RWPE1 (cell line): ENCODE results near the gene ABHD16A.

Experiments
- CTCF ChIA-PET: fragments of 350-600 bp; sonication (Branson Sonifier 250); formaldehyde crosslinking; extraction: SDS; loops from one replicate; lab custom pipeline; 2021; lab: Yijun Ruan, JAX
- POLR2A ChIA-PET: fragments of 400-600 bp; formaldehyde crosslinking; extraction: SDS; loops from one replicate; lab custom pipeline; 2020; ENCODE audit warnings: antibody characterized with exemption; ENCODE audit not compliant: low non-redundant PET; lab: Yijun Ruan, JAX
- DNase-seq: peaks from one replicate; pipeline ENCODE4 v3.0.0; 2012; ENCODE audit warnings: low spot score
- H3K27ac ChIP-seq: fragments of 450-650 bp; 2 replicates; pipeline ENCODE4 v1.5.1; 2017
- TF ChIP-seq, protein P1 (sequence below): fragments of 450-650 bp; conservative IDR thresholded peaks from 2 replicates; pipeline ENCODE4 v1.5.1; 2017; ENCODE audit warnings: low read depth, mild to moderate bottlenecking

ABHD16A gene

DNA sequence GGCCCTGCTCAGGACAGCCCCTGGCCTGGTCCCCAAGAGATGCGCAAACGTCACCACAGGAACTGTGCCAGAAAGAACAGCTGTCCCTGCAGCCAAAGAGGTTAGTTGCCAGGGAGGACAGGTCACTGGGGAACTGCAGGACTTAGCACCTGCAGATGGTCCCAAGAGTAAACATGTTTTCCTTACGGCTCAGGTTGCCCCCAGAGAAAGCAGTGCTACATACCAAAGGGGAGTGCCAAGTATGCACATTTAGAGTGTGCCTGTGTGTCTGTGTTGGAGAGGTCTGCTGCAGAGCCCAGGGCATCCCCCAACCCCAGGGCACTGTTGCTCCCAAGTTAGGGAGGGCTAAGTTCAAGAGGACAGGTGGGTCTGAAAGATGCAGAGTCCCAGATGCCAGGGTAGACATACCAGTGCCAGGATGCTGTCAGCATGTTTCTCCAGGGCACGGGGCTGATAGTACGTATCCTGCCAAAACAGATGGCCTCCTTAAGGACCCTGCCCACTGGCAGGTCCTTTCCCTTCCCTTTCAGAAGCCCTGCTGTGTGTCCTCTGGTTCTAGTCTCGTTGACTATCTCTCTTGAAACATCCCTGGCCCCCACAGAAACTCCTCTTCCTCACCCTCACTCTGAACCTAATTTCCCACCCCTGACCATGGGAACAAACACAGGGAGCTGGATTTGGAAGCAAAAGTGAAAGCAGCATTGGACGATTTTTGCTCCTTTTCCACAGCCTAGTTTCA lies 1.3 kb downstream of the ABHD16A start:
- DNase-seq: no peak
- TF ChIP-seq, protein P1, sequence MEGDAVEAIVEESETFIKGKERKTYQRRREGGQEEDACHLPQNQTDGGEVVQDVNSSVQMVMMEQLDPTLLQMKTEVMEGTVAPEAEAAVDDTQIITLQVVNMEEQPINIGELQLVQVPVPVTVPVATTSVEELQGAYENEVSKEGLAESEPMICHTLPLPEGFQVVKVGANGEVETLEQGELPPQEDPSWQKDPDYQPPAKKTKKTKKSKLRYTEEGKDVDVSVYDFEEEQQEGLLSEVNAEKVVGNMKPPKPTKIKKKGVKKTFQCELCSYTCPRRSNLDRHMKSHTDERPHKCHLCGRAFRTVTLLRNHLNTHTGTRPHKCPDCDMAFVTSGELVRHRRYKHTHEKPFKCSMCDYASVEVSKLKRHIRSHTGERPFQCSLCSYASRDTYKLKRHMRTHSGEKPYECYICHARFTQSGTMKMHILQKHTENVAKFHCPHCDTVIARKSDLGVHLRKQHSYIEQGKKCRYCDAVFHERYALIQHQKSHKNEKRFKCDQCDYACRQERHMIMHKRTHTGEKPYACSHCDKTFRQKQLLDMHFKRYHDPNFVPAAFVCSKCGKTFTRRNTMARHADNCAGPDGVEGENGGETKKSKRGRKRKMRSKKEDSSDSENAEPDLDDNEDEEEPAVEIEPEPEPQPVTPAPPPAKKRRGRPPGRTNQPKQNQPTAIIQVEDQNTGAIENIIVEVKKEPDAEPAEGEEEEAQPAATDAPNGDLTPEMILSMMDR: no peak
- ChIA-PET POLR2A (interaction anchor here (0.6 kb wide), 1 partner anchor 129 kb away, joined by 4 read pairs; no protein-coding TSS in a partner anchor), CTCF (interaction anchor here (0.7 to 1.4 kb wide), 2 partner anchors 9 to 106 kb away, joined by 4 read pairs; no protein-coding TSS in a partner anchor)
- H3K27ac ChIP-seq: peak overlapping the region; percentile 93

DNA sequence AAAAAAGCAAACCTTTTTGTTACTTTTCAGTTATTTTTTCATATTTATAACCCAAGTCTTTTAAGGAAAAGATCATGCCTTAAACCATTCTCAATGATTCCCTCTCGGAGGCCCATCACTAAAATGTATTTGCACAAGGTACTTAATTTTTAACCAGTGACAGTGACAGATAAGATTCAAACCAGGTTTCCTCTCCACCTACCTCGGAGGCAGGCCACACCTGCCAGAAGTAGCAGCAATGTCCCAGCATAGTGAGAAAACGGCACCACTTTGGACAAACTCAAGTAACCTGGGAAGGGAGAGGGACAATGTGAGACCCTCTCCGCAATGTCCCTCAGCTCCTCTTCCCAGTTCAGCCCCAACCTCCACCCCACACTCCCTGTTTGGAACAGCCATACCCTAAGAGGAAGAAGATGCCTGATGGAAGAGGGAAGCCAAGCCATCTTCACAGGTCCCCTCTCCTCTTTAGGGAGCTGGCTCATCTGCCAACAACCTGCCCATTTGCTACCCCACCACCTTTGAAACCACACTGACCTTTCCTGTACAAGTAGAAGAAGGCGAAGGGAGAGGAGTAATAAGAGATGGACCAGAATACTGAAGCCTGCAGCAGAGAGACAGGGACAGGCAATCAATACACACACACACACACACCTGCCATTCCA lies 2.3 kb downstream of the ABHD16A start:
- DNase-seq: no peak
- ChIA-PET CTCF (no interaction called here), POLR2A (no interaction called here)
- TF ChIP-seq, protein P1: no peak
- H3K27ac ChIP-seq: no peak overlapping the region

DNA sequence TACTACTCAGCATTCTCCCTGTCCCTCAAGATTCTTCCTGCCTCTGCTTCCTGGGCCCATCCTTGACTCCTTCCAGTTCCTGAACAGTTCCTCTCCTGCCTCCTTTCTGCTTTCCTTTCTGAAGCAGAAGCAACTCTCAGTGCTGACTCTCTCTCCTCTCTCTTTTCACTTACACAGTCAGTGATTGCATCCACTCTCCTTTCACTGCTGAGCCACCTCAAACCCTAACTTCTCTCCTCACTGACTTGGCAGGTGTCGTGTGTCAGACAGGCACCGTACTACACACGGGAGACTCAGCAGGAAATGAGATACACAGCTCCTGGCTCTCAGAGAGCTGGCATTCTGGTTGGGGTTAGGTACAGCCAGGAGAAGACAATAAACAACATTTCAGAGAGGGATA lies 5.6 kb downstream of the ABHD16A start:
- ChIA-PET CTCF (no interaction called here), POLR2A (no interaction called here)
- H3K27ac ChIP-seq: no peak overlapping the region
- TF ChIP-seq, protein P1: no peak
- DNase-seq: no peak

DNA sequence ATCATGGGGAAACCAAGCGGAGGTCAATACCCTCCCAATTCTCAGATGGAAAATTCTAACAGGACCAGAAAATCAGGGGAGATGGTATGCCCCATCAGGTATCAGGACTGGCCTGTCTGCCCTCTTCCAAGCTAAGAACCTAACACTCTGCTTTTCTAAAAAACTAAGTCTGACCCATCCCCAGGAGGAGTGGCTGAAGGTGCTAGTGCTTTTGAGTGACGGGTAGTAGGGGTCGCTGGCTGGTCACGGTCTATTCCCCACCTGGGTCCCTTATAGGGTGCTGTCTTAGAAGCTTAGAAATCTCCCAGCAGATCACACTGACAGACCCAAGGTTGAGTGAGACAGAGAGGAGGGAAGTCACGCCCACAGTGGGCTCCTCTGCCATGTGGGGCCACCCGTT lies 9.6 kb downstream of the ABHD16A start:
- TF ChIP-seq, protein P1: no peak
- ChIA-PET POLR2A (interaction anchor here (0.6 kb wide), 1 partner anchor 58 kb away, joined by 3 read pairs; no protein-coding TSS in a partner anchor), CTCF (interaction anchor here (0.6 to 1.0 kb wide), 4 partner anchors 36 to 177 kb away, joined by 3 to 5 read pairs (median 3); no protein-coding TSS in a partner anchor)
- H3K27ac ChIP-seq: peak overlapping the region; percentile 2; the same call in 1 of the 2 replicates
- DNase-seq: no peak

DNA sequence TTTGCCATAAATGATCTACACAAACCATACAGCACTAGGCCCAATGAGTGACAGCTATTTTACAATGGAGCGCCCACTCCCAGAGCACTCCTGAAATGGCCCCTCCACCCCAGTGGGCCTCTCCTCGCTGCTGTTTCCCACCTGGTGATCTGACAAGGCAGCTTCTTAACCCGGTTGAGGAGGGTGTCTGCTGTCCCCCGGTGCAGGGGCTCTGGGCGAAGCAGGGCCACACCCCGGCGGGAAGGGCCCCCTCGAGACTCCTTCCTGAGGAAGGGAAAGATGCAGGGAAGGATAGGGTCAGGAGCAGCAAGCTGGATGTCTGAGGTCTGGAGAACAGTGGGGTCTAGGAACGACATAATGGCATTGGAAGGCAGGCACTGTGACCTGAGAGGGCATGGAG lies 10.2 kb downstream of the ABHD16A start:
- ChIA-PET POLR2A (no interaction called here), CTCF (interaction anchor here (0.6 to 1.0 kb wide), 6 partner anchors 10 to 287 kb away, joined by 3 to 4 read pairs (median 3); partner anchors contain the start of gene ABHD16A)
- DNase-seq: no peak
- peak overlapping the region; percentile 2; the same call in 1 of the 2 replicates for H3K27ac ChIP-seq
- TF ChIP-seq, protein P1: no peak

DNA sequence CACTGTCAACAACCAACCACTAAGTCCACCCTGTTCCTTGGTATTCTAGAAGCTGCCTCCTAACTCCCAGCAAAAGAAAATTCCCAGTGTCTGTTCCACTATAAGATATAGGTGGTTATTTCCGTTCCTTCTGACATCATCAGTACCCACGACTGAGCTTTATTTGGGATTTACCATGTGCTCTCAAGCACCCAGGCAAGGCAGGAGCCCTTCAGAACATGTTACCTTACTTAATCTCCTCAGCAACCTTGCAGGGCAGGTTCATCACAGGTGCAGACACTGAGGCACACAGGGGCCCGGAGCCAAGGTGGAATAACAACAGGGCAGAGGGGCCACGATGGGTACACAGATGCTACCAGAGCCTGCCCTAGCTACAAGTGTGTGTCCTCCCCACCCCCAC lies 10.8 kb downstream of the ABHD16A start:
- POLR2A ChIA-PET: no interaction called here
- CTCF ChIA-PET: interaction anchor here (0.6 to 1.0 kb wide), 5 partner anchors 10 to 287 kb away, joined by 3 to 4 read pairs (median 3); partner anchors contain the start of gene ABHD16A
- TF ChIP-seq, protein P1: no peak
- no peak overlapping the region for H3K27ac ChIP-seq
- no peak for DNase-seq
